WTC11 (cell line): ENCODE data around the gene ADAMTS12.

ENCODE experiments used
- CREB1 ChIP-seq: sonication (generic); formaldehyde crosslinking; IDR thresholded peaks from 2 replicates; pipeline ENCODE4 v1.8.0; 2023; ENCODE audit warnings: mild to moderate bottlenecking, missing genetic modification reagents
- CTCF ChIP-seq: fragments of 200-600 bp; IDR thresholded peaks from 2 replicates; pipeline ENCODE4 v1.8.0; 2022; ENCODE audit warnings: antibody characterized with exemption
- SP1 ChIP-seq: sonication (generic); formaldehyde crosslinking; conservative IDR thresholded peaks from 2 replicates; pipeline ENCODE4 v1.8.1; 2022; ENCODE audit warnings: missing genetic modification reagents
- ZBTB43 ChIP-seq: sonication (generic); formaldehyde crosslinking; IDR thresholded peaks from 2 replicates; pipeline ENCODE4 v1.8.1; 2023; ENCODE audit warnings: mild to moderate bottlenecking, missing genetic modification reagents
- TF ChIP-seq, protein P1 (sequence below): sonication (generic); formaldehyde crosslinking; IDR thresholded peaks from 2 replicates; pipeline ENCODE4 v1.8.1; 2023; ENCODE audit warnings: mild to moderate bottlenecking, missing genetic modification reagents, moderate library complexity
- TF ChIP-seq, protein P2 (sequence below): fragments of 250-450 bp; sonication (Bioruptor Pico); IDR thresholded peaks from 2 replicates; pipeline ENCODE4 v1.9.0; 2021; ENCODE audit warnings: moderate library complexity, mild to moderate bottlenecking, inconsistent platforms, borderline replicate concordance

- TF ChIP-seq, protein P1, sequence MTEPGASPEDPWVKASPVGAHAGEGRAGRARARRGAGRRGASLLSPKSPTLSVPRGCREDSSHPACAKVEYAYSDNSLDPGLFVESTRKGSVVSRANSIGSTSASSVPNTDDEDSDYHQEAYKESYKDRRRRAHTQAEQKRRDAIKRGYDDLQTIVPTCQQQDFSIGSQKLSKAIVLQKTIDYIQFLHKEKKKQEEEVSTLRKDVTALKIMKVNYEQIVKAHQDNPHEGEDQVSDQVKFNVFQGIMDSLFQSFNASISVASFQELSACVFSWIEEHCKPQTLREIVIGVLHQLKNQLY (CRISPR knock-in tag): no peak
- TF ChIP-seq CTCF (no peak), CREB1 (CRISPR knock-in tag) (no peak), ZBTB43 (CRISPR knock-in tag) (no peak), SP1 (CRISPR knock-in tag) (no peak)
- TF ChIP-seq, protein P2, sequence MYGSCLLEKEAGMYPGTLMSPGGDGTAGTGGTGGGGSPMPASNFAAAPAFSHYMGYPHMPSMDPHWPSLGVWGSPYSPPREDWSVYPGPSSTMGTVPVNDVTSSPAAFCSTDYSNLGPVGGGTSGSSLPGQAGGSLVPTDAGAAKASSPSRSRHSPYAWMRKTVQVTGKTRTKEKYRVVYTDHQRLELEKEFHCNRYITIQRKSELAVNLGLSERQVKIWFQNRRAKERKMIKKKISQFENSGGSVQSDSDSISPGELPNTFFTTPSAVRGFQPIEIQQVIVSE: no peak
Measured at GRCh38 chr5:33657804-33658440, 233.9 kb downstream of the ADAMTS12 start.
